B cell (primary cell): ENCODE measurements around the gene DDX20.

Experiments used
- EZH2 ChIP-seq: IDR thresholded peaks from 2 replicates; pipeline ENCODE4 v1.6.1; 2012; ENCODE audit warnings: borderline replicate concordance, low read depth, mild to moderate bottlenecking, moderate library complexity, low read length; ENCODE audit not compliant: insufficient read depth, poor library complexity, severe bottlenecking
- TF ChIP-seq, protein P1 (sequence below): fragments of 200-600 bp; IDR thresholded peaks from one replicate; pipeline ENCODE4 v1.8.0; 2022; ENCODE audit warnings: antibody characterized with exemption, mild to moderate bottlenecking

DNA sequence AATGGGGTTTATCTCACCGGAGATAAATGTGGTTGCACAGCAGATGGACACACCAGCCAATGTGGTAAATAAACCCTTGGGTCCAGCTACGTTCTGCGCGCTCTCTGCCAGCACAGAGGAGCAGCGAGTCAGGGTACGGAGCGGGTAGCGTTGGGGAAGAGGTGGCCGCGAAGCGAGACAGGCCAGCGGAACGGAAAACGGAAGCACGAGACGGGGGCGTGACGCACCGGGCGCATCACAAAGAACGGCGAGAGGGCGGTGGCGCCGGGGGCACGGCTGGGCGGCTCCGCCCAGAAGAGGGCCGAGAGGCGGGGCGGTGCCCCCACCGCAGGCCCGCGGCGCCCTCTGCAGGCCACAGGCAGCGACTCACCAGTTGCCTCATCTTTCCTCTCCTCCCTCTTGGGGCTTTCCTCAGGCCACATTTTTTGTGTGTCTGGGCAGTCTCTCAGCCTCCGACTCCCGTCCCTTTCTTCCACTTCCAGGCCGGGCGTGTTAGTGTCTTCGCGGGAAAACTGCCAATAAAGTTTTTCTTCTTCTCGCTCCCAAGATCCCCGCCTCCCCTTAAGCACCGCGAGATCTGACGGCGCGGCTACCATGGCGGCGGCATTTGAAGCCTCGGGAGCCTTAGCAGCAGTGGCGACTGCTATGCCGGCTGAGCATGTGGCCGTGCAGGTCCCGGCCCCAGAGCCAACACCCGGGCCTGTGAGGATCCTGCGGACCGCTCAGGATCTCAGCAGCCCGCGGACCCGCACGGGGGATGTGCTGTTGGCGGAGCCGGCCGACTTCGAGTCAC is at the start of gene DDX20:
- TF ChIP-seq EZH2 = no peak
- TF ChIP-seq, protein P1, sequence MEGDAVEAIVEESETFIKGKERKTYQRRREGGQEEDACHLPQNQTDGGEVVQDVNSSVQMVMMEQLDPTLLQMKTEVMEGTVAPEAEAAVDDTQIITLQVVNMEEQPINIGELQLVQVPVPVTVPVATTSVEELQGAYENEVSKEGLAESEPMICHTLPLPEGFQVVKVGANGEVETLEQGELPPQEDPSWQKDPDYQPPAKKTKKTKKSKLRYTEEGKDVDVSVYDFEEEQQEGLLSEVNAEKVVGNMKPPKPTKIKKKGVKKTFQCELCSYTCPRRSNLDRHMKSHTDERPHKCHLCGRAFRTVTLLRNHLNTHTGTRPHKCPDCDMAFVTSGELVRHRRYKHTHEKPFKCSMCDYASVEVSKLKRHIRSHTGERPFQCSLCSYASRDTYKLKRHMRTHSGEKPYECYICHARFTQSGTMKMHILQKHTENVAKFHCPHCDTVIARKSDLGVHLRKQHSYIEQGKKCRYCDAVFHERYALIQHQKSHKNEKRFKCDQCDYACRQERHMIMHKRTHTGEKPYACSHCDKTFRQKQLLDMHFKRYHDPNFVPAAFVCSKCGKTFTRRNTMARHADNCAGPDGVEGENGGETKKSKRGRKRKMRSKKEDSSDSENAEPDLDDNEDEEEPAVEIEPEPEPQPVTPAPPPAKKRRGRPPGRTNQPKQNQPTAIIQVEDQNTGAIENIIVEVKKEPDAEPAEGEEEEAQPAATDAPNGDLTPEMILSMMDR = peak; percentile 95
